ENCODE results near the gene OPRM1.

The OPRM1 gene

GRCh38 chr6:154242617-154243357 is 203.7 kb downstream of the OPRM1 start:
- DNase-seq = no peak

GRCh38 chr6:154243793-154244750 is 205.0 kb downstream of the OPRM1 start:
- no peak for DNase-seq

GRCh38 chr6:154245506-154245905 is 206.5 kb downstream of the OPRM1 start:
- no peak for DNase-seq

- no peak for DNase-seq
Measured at GRCh38 chr6:154246723-154247118, 207.7 kb downstream of the OPRM1 start.

GRCh38 chr6:154247119-154247861 is 208.2 kb downstream of the OPRM1 start:
- DNase-seq = no peak

- DNase-seq = no peak
Measured at GRCh38 chr6:154249499-154250298, 210.7 kb downstream of the OPRM1 start.

- peak; percentile 29 for DNase-seq
Measured at GRCh38 chr6:154251116-154251515, 212.1 kb downstream of the OPRM1 start.

GRCh38 chr6:154252678-154253077 is 213.6 kb downstream of the OPRM1 start:
- no peak for DNase-seq

- DNase-seq = no peak
Measured at GRCh38 chr6:154257067-154257466, 218.0 kb downstream of the OPRM1 start.

GRCh38 chr6:154258064-154258757 is 219.2 kb downstream of the OPRM1 start:
- no peak for DNase-seq

- no peak for DNase-seq
Measured at GRCh38 chr6:154261688-154262397, 222.8 kb downstream of the OPRM1 start.

GRCh38 chr6:154266560-154267099 is 227.6 kb downstream of the OPRM1 start:
- DNase-seq = no peak

GRCh38 chr6:154267508-154268106 is 228.6 kb downstream of the OPRM1 start:
- DNase-seq = no peak

- no peak for DNase-seq
Measured at GRCh38 chr6:154268486-154268885, 229.4 kb downstream of the OPRM1 start.

GRCh38 chr6:154274168-154274567 is 235.1 kb downstream of the OPRM1 start:
- DNase-seq = no peak

GRCh38 chr6:154276810-154277628 is 238.0 kb downstream of the OPRM1 start:
- DNase-seq = peak; percentile 48

GRCh38 chr6:154277629-154278017 is 238.6 kb downstream of the OPRM1 start:
- DNase-seq = no peak

- DNase-seq = no peak
Measured at GRCh38 chr6:154280521-154280920, 241.5 kb downstream of the OPRM1 start.

- DNase-seq = no peak
Measured at GRCh38 chr6:154284313-154284853, 245.3 kb downstream of the OPRM1 start.
